MCF 10A (cell line): ENCODE measurements around the gene TYRP1. TPM values are rescaled to one million over a fixed set of nuclear protein-coding genes. Genes with fewer than 3 reads are reported as not detected.
A peak's percentile ranks its signal among the peaks of the same experiment; 100 is the strongest.

Experiments used
- BruUV-seq: library from RNA; stranded (reverse); fragments of 400-500 nt; replicated peaks from 2 replicates; lab custom pipeline; 2021; lab: Mats Ljungman, UMichigan
- CTCF ChIA-PET: fragments of 300-600 bp; sonication (Branson Sonifier 250); formaldehyde crosslinking; extraction: SDS; loops from one replicate; lab custom pipeline; 2021; ENCODE audit warnings: antibody characterized with exemption, inconsistent platforms; lab: Yijun Ruan, JAX
- POLR2A ChIA-PET: fragments of 300-600, 350-650 bp; sonication (Branson Sonifier 250); formaldehyde crosslinking; extraction: SDS; loops from one replicate; lab custom pipeline; 2020; ENCODE audit warnings: antibody characterized with exemption, inconsistent platforms; lab: Yijun Ruan, JAX
- DNase-seq: peaks from one replicate; pipeline ENCODE4 v3.0.0-alpha.2; 2018; ENCODE audit not compliant: unreplicated experiment
- H3K27ac Mint-ChIP-seq: one replicate; pipeline ENCODE4 v1.8.0; 2022; ENCODE audit warnings: mild to moderate bottlenecking, low read depth, mixed read lengths; ENCODE audit not compliant: unreplicated experiment
- H3K27me3 Mint-ChIP-seq: one replicate; pipeline ENCODE4 v1.8.0; 2022; ENCODE audit warnings: mixed read lengths; ENCODE audit not compliant: insufficient read depth, unreplicated experiment
- H3K36me3 Mint-ChIP-seq: one replicate; pipeline ENCODE4 v1.8.0; 2022; ENCODE audit warnings: mild to moderate bottlenecking, moderate library complexity, mixed read lengths; ENCODE audit not compliant: insufficient read depth, unreplicated experiment
- H3K4me1 Mint-ChIP-seq: one replicate; pipeline ENCODE4 v1.8.0; 2022; ENCODE audit warnings: mixed read lengths; ENCODE audit not compliant: insufficient read depth, unreplicated experiment
- H3K4me3 Mint-ChIP-seq: one replicate; pipeline ENCODE4 v1.8.0; 2022; ENCODE audit warnings: mild to moderate bottlenecking, moderate library complexity, mixed read lengths; ENCODE audit not compliant: unreplicated experiment
- H3K9me3 Mint-ChIP-seq: one replicate; pipeline ENCODE4 v1.8.0; 2022; ENCODE audit warnings: mixed read lengths; ENCODE audit not compliant: unreplicated experiment
- intact Hi-C: fragments of 100-400 bp; cut with micrococcal nuclease; formaldehyde crosslinking; loops from 2 replicates; pipeline ENCODE4 v1.14.1; 2022
- total RNA-seq: library from RNA; stranded (reverse); gene quantifications from 2 replicates; pipeline ENCODE4 v1.2.3, GENCODE V29; 2022
- TF ChIP-seq, protein P1 (sequence below): fragments of 200-600 bp; IDR thresholded peaks from one replicate; pipeline ENCODE4 v1.8.0; 2022; ENCODE audit warnings: antibody characterized with exemption, mild to moderate bottlenecking; ENCODE audit not compliant: unreplicated experiment

TYRP1 gene
- total RNA-seq, 1 experiment from 2014 or later, result not detected

DNA sequence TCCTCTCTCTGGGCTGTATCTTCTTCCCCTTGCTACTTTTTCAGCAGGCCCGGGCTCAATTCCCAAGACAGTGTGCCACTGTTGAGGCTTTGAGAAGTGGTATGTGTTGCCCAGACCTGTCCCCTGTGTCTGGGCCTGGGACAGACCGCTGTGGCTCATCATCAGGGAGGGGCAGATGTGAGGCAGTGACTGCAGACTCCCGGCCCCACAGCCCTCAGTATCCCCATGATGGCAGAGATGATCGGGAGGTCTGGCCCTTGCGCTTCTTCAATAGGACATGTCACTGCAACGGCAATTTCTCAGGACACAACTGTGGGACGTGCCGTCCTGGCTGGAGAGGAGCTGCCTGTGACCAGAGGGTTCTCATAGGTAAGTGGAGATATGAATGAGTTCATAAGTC, 828 bp downstream of the TYRP1 start:
- no peak for DNase-seq
- POLR2A ChIA-PET, result interaction anchor here (1.0 kb wide), 1 partner anchor 16 kb away, joined by 3 read pairs; no protein-coding TSS in a partner anchor
- Mint-ChIP-seq H3K9me3 (no peaks in the 10 kb centered on the region), H3K4me3 (no peak overlapping the region), H3K36me3 (peaks cover 7% of the 10 kb centered on the region), H3K4me1 (peaks cover 15% of the 10 kb centered on the region), H3K27ac (no peak overlapping the region), H3K27me3 (no peaks in the 10 kb centered on the region)
- no TSS peak for BruUV-seq
- CTCF ChIA-PET, result interaction anchor here (1.1 kb wide), 1 partner anchor 9 kb away, joined by 3 read pairs; no protein-coding TSS in a partner anchor
- TF ChIP-seq, protein P1, sequence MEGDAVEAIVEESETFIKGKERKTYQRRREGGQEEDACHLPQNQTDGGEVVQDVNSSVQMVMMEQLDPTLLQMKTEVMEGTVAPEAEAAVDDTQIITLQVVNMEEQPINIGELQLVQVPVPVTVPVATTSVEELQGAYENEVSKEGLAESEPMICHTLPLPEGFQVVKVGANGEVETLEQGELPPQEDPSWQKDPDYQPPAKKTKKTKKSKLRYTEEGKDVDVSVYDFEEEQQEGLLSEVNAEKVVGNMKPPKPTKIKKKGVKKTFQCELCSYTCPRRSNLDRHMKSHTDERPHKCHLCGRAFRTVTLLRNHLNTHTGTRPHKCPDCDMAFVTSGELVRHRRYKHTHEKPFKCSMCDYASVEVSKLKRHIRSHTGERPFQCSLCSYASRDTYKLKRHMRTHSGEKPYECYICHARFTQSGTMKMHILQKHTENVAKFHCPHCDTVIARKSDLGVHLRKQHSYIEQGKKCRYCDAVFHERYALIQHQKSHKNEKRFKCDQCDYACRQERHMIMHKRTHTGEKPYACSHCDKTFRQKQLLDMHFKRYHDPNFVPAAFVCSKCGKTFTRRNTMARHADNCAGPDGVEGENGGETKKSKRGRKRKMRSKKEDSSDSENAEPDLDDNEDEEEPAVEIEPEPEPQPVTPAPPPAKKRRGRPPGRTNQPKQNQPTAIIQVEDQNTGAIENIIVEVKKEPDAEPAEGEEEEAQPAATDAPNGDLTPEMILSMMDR, result no peak
- intact Hi-C loops, result no loop called here

DNA sequence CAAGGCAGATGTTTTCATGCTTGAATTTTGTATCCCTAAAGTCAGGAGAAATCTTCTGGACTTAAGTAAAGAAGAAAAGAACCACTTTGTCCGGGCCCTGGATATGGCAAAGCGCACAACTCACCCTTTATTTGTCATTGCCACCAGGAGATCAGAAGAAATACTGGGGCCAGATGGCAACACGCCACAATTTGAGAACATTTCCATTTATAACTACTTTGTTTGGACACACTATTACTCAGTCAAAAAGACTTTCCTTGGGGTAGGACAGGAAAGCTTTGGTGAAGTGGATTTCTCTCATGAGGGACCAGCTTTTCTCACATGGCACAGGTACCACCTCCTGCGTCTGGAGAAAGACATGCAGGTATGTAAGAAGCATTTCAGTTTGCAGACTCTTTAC, 2.3 kb downstream of the TYRP1 start:
- Mint-ChIP-seq H3K9me3 (no peaks in the 10 kb centered on the region), H3K27ac (no peak overlapping the region), H3K36me3 (peaks cover 7% of the 10 kb centered on the region), H3K4me1 (peaks cover 15% of the 10 kb centered on the region), H3K4me3 (no peak overlapping the region), H3K27me3 (no peaks in the 10 kb centered on the region)
- intact Hi-C loops, result no loop called here
- POLR2A ChIA-PET, result no interaction called here
- no peak for DNase-seq
- BruUV-seq, result no TSS peak
- TF ChIP-seq, protein P1, result no peak
- CTCF ChIA-PET, result no interaction called here

DNA sequence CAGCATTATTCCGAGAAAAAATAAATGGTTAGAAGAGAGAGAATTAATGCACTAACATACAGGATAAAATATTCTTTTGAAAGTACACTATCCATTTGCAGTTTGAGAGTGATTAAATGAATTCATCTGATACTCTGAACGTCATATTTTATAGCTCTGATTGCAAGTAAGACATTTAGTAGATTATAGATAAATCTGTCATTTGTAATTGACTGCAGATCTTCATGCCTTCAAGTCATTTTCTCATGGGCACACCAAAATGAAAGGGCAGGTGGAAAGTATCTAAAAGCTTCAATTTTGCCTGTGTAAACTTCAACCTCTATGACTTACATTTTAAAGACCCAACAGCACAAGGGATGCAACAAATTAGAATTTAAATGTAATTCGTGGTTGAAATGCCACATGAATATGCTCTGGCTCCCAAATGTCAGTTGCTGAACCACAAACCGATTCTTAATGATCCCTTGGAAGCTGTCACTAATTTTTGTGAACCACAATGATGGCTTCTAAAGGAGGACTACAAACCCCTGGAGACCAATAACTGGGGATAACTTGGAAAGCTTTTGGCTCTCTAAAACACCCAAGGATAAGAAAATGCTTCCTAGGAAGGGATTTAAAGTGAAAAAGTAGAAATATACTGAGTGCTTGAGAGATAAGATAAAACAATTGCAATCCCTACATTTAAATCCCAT, 3.9 kb downstream of the TYRP1 start:
- no peak for DNase-seq
- BruUV-seq, result no TSS peak
- Mint-ChIP-seq H3K4me3 (no peak overlapping the region), H3K27ac (no peak overlapping the region), H3K36me3 (peaks cover 7% of the 10 kb centered on the region), H3K9me3 (no peaks in the 10 kb centered on the region), H3K4me1 (peaks cover 15% of the 10 kb centered on the region), H3K27me3 (no peaks in the 10 kb centered on the region)
- POLR2A ChIA-PET, result no interaction called here
- CTCF ChIA-PET, result interaction anchor here (0.6 kb wide), 1 partner anchor 1995 kb away, joined by 3 read pairs; no protein-coding TSS in a partner anchor
- intact Hi-C loops, result no loop called here
- TF ChIP-seq, protein P1, result no peak

DNA sequence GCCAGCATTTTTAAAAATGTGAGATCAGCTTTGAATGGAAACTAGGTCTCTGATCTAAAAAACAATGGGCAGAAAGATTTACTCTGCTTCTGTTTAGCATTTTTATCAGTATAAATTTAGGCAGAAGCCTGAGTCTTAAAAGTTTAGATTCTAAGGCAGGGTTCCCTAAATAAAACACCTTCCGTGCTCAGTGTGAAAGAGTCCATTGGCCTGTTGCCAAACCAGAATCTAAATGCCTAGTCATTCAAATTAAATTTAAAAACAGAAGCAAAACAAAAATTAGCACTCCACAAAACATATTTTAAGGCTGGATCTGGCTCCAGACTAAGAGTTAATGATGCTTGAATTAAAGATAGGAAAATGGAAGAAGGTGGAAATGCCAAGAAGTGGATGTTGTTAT, 4.5 kb downstream of the TYRP1 start:
- H3K36me3 Mint-ChIP-seq, result peaks cover 7% of the 10 kb centered on the region
- intact Hi-C loops, result no loop called here
- TF ChIP-seq, protein P1, result no peak
- no peak overlapping the region for H3K4me3 Mint-ChIP-seq
- ChIA-PET POLR2A (no interaction called here), CTCF (interaction anchor here (1.0 kb wide), 1 partner anchor 58 kb away, joined by 3 read pairs; no protein-coding TSS in a partner anchor)
- H3K9me3 Mint-ChIP-seq, result no peaks in the 10 kb centered on the region
- no peaks in the 10 kb centered on the region for H3K27me3 Mint-ChIP-seq
- peak; percentile 32 for DNase-seq
- no TSS peak for BruUV-seq
- H3K4me1 Mint-ChIP-seq, result peaks cover 15% of the 10 kb centered on the region
- no peak overlapping the region for H3K27ac Mint-ChIP-seq
